ENCODE results near the gene NAT16. TPM values are rescaled to one million over a fixed set of nuclear protein-coding genes. Genes with fewer than 3 reads are reported as not detected.

Gene NAT16
- total and polyA plus RNA-seq, 2 donors (not counting 1 experiment from before 2014, with no cell fraction given), result not detected

- Mint-ChIP-seq H3K4me3 (no peak overlapping the region), H3K27me3 (peaks cover 7% of the 10 kb centered on the region), H3K9me3 (ENCODE audit: insufficient read depth) (no peaks in the 10 kb centered on the region), H3K4me1 (peaks cover 20% of the 10 kb centered on the region), H3K27ac (no peak overlapping the region)
- H3K79me2 ChIP-seq (ENCODE audit: control insufficient read depth, insufficient read depth, low read length), result no peaks in the 10 kb centered on the region
- ATAC-seq (ENCODE audit: low read depth) (no peak), DNase-seq (no peak)
- H3K4me2 ChIP-seq (replicated peaks; ENCODE audit: low read depth, low read length, poor library complexity, severe bottlenecking), result no peak overlapping the region
- peaks cover 0 to 12% (median 0%) of the 10 kb centered on the region in 3 donors for H3K9me3 ChIP-seq (ENCODE audit: control extremely low read depth in 1 of 3, control insufficient read depth in 2 of 3, insufficient read depth in 1 of 3, low read length in 2 of 3)
- H3K9ac ChIP-seq (ENCODE audit: low read length), result no peak overlapping the region
- TF ChIP-seq, protein P1, sequence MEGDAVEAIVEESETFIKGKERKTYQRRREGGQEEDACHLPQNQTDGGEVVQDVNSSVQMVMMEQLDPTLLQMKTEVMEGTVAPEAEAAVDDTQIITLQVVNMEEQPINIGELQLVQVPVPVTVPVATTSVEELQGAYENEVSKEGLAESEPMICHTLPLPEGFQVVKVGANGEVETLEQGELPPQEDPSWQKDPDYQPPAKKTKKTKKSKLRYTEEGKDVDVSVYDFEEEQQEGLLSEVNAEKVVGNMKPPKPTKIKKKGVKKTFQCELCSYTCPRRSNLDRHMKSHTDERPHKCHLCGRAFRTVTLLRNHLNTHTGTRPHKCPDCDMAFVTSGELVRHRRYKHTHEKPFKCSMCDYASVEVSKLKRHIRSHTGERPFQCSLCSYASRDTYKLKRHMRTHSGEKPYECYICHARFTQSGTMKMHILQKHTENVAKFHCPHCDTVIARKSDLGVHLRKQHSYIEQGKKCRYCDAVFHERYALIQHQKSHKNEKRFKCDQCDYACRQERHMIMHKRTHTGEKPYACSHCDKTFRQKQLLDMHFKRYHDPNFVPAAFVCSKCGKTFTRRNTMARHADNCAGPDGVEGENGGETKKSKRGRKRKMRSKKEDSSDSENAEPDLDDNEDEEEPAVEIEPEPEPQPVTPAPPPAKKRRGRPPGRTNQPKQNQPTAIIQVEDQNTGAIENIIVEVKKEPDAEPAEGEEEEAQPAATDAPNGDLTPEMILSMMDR (IDR thresholded peaks at IDR 0.05), result no peak
- no peak for TF ChIP-seq EZH2 (IDR thresholded peaks at IDR 0.05; ENCODE audit: borderline replicate concordance, insufficient read depth, low read depth, low read length, poor library complexity, severe bottlenecking)
- no peak overlapping the region for H3K27ac ChIP-seq (ENCODE audit: low read length in 2 of 2)
- POLR2A ChIA-PET, result no interaction called here
- 83% methylated on average over 20 of the region's 31 CpGs for WGBS (ENCODE audit: insufficient coverage)
- H3K4me3 ChIP-seq (ENCODE audit: control extremely low read depth in 1 of 5, extremely low read depth in 1 of 5, insufficient read depth in 1 of 5, low read depth in 2 of 5, low read length in 4 of 5), result no peak overlapping the region
- H3K27me3 ChIP-seq (replicated peaks in 1 of 4; ENCODE audit: control extremely low read depth in 1 of 4, control insufficient read depth in 3 of 4, insufficient read depth in 4 of 4, low read length in 3 of 4), result peaks cover 0 to 27% (median 14%) of the 10 kb centered on the region in 4 experiments
- intact Hi-C loops (cut with micrococcal nuclease), result no loop called here
- H2AFZ ChIP-seq (ENCODE audit: insufficient read depth, low read depth, low read length, poor library complexity, severe bottlenecking), result no peak overlapping the region
- CTCF ChIA-PET, result interaction anchor here (0.6 to 0.7 kb wide), 2 partner anchors 16 to 1997 kb away, joined by 3 to 4 read pairs; no protein-coding TSS in a partner anchor
- peaks cover 9% of the 10 kb centered on the region for H4K20me1 ChIP-seq (ENCODE audit: control insufficient read depth, insufficient read depth, low read length, poor library complexity, severe bottlenecking)
- H3K36me3 ChIP-seq (replicated peaks in 1 of 2; ENCODE audit: control extremely low read depth in 1 of 2, control insufficient read depth in 1 of 2, extremely low read depth in 1 of 2, insufficient read depth in 2 of 2, low read length in 1 of 2), result peaks cover 0 to 3% of the 10 kb centered on the region in 2 experiments
- H3K4me1 ChIP-seq (ENCODE audit: control insufficient read depth in 2 of 2, insufficient read depth in 2 of 2, low read length in 2 of 2), result peaks cover 29 to 31% of the 10 kb centered on the region in 2 donors
Measured at GRCh38 chr7:101159696-101160674, 20.1 kb downstream of the NAT16 start.

Measured in B cell (primary cell).